K562 (cell line): Measurements from ENCODE around the gene SRBD1. TPM values are rescaled to one million over a fixed set of nuclear protein-coding genes. Genes with fewer than 3 reads are reported as not detected.

ENCODE experiments used
- CBX3 ChIP-seq, 2 experiments: IDR thresholded peaks; 1 replicate in 1 of 2; 2 replicates in 1 of 2; pipeline ENCODE4 v1.6.1; 2012; ENCODE audit warnings: inconsistent platforms in 2 of 2, low read length in 2 of 2, borderline replicate concordance in 1 of 2, control low read depth in 1 of 2
- EP400 ChIP-seq: fragments of 450-650 bp; IDR thresholded peaks from 2 replicates; pipeline ENCODE4 v1.6.1; 2017; ENCODE audit warnings: antibody characterized with exemption, mild to moderate bottlenecking, moderate library complexity
- FOXM1 ChIP-seq, 2 experiments: fragments of 450-650 bp in 1 of 2; sonication (generic) in 1 of 2; formaldehyde crosslinking in 1 of 2; IDR thresholded peaks; 2 replicates each; pipeline versions ENCODE4 v1.6.1 to v1.9.0; 2017 to 2022; ENCODE audit warnings: low read depth in 2 of 2, mild to moderate bottlenecking in 2 of 2, missing genetic modification reagents in 1 of 2, moderate library complexity in 1 of 2
- HDAC2 ChIP-seq: fragments of 450-650 bp; IDR thresholded peaks from 2 replicates; pipeline ENCODE4 v1.6.1; 2016; ENCODE audit warnings: mild to moderate bottlenecking
- HEY1 ChIP-seq: fragments of 250-450 bp; sonication (Bioruptor Pico); IDR thresholded peaks from 2 replicates; pipeline ENCODE4 v1.5.0; 2020; ENCODE audit warnings: mild to moderate bottlenecking, moderate library complexity, borderline replicate concordance
- MTA1 ChIP-seq: fragments of 450-650 bp; IDR thresholded peaks from 2 replicates; pipeline ENCODE4 v1.6.1; 2017; ENCODE audit warnings: borderline replicate concordance
- NR1H2 ChIP-seq: sonication (generic); formaldehyde crosslinking; IDR thresholded peaks from 2 replicates; pipeline ENCODE4 v1.4.0; 2020; ENCODE audit warnings: mild to moderate bottlenecking, missing genetic modification reagents
- PRDM10 ChIP-seq: fragments of 450-650 bp; IDR thresholded peaks from 2 replicates; pipeline ENCODE4 v1.6.1; 2018; ENCODE audit not compliant: partially characterized antibody
- PTBP1 ChIP-seq: fragments of 200-400 bp; formaldehyde crosslinking; IDR thresholded peaks from 2 replicates; pipeline ENCODE4 v1.6.1; 2017; ENCODE audit warnings: low read depth, low read length
- TAF1 ChIP-seq: IDR thresholded peaks from 2 replicates; pipeline ENCODE4 v1.6.1; 2011; ENCODE audit warnings: mild to moderate bottlenecking, low read length, moderate library complexity; ENCODE audit not compliant: insufficient read depth, control insufficient read depth, severe bottlenecking; ENCODE audit errors: extremely low read depth
- ZNF436 ChIP-seq: fragments of 250-450, 450-650 bp; sonication (Bioruptor Pico); formaldehyde crosslinking; IDR thresholded peaks from 2 replicates; pipeline ENCODE4 v1.7.0; 2020; ENCODE audit warnings: mild to moderate bottlenecking
- ZNF785 ChIP-seq: fragments of 250-450 bp; sonication (Bioruptor Pico); IDR thresholded peaks from 2 replicates; pipeline ENCODE4 v1.4.0; 2020; ENCODE audit warnings: mild to moderate bottlenecking
- polyA plus RNA-seq, 8 experiments: library from polyadenylated mRNA; depleted of rRNA in 4 of 8; stranded (reverse) in 5 of 8; unstranded in 3 of 8; fragments of >200 nt; fragmentation: Nextera tagmentation in 2 of 8; fragmentation: Illumina TruSeq in 1 of 8; extraction: Ambion mirVana in 2 of 8; extraction: Trizol in 1 of 8; gene quantifications; 2 replicates each; pipeline versions ENCODE4 v1.2.1 to v1.2.3, GENCODE V29; 2011 to 2014; ENCODE audit warnings: inconsistent platforms in 1 of 8, missing spikeins in 1 of 8
- total RNA-seq, 7 experiments: library from RNA; depleted of rRNA in 6 of 7; stranded (reverse); fragments of >200 nt in 6 of 7; fragmentation: Illumina TruSeq in 2 of 7; extraction: Trizol in 2 of 7; gene quantifications; 2 replicates each; pipeline versions ENCODE4 v1.2.1 to v1.2.3, GENCODE V29; 2011 to 2021; ENCODE audit warnings: low replicate concordance in 1 of 7
- TF ChIP-seq, protein P1 (sequence below): sonication (generic); formaldehyde crosslinking; IDR thresholded peaks from 2 replicates; pipeline ENCODE4 v1.8.0; 2022; ENCODE audit warnings: mild to moderate bottlenecking, missing genetic modification reagents
- TF ChIP-seq, protein P2 (sequence below): fragments of 150-350 bp; IDR thresholded peaks from 2 replicates; pipeline ENCODE4 v1.6.1; 2014; ENCODE audit warnings: low read depth, mild to moderate bottlenecking, low read length, borderline replicate concordance

The SRBD1 gene
- total and polyA plus RNA-seq, 9 of the 15 experiments (the other 6 are each of a cell fraction or from before 2014, with no cell fraction given) = 6.9 to 23.2 (median 14.7) TPM

DNA sequence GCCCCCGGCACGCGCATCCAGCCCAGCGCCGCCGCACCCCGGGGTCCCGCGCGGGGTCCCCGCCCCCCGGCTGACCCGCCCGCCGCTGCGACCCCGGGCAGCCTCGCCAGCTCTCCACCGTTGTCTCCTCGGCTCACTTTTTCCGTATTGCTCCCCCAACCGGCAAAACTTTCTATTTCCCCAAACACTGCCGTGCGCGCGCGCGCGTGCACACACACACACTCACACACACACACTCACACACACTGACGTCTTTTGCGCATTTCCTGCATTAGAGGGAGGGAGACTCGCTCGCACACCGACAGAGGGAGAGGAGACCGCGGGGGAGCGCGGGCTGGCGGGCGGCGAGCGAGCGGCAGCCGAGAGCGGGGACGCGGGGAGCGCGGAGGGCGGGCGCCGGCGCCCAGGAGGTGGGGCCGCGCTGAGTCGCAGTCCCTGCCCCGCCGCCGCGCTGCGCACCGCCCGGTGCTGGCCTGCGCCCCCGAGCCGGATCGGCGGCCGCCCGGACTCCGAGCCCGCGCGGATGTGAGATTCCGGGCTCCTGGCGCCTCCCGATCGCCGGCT, 39.9 kb upstream of the SRBD1 start (continued):
- TF ChIP-seq, protein P1, sequence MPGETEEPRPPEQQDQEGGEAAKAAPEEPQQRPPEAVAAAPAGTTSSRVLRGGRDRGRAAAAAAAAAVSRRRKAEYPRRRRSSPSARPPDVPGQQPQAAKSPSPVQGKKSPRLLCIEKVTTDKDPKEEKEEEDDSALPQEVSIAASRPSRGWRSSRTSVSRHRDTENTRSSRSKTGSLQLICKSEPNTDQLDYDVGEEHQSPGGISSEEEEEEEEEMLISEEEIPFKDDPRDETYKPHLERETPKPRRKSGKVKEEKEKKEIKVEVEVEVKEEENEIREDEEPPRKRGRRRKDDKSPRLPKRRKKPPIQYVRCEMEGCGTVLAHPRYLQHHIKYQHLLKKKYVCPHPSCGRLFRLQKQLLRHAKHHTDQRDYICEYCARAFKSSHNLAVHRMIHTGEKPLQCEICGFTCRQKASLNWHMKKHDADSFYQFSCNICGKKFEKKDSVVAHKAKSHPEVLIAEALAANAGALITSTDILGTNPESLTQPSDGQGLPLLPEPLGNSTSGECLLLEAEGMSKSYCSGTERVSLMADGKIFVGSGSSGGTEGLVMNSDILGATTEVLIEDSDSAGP = no peak
- no peak for TF ChIP-seq HEY1 (CRISPR knock-in tag)
- TF ChIP-seq PRDM10 = no peak
- no peak for TF ChIP-seq CBX3 (IDR thresholded peaks at IDR 0.05; ENCODE audit: borderline replicate concordance in 1 of 2, low read length in 2 of 2)
- TF ChIP-seq NR1H2 (CRISPR knock-in tag) = no peak
- TF ChIP-seq, protein P2, sequence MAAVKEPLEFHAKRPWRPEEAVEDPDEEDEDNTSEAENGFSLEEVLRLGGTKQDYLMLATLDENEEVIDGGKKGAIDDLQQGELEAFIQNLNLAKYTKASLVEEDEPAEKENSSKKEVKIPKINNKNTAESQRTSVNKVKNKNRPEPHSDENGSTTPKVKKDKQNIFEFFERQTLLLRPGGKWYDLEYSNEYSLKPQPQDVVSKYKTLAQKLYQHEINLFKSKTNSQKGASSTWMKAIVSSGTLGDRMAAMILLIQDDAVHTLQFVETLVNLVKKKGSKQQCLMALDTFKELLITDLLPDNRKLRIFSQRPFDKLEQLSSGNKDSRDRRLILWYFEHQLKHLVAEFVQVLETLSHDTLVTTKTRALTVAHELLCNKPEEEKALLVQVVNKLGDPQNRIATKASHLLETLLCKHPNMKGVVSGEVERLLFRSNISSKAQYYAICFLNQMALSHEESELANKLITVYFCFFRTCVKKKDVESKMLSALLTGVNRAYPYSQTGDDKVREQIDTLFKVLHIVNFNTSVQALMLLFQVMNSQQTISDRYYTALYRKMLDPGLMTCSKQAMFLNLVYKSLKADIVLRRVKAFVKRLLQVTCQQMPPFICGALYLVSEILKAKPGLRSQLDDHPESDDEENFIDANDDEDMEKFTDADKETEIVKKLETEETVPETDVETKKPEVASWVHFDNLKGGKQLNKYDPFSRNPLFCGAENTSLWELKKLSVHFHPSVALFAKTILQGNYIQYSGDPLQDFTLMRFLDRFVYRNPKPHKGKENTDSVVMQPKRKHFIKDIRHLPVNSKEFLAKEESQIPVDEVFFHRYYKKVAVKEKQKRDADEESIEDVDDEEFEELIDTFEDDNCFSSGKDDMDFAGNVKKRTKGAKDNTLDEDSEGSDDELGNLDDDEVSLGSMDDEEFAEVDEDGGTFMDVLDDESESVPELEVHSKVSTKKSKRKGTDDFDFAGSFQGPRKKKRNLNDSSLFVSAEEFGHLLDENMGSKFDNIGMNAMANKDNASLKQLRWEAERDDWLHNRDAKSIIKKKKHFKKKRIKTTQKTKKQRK = no peak
- no peak for TF ChIP-seq ZNF785 (CRISPR knock-in tag)
- no peak for TF ChIP-seq EP400
- TF ChIP-seq MTA1 = peak; percentile 50; the same call in 1 of the 2 replicates
- no peak for TF ChIP-seq FOXM1 (IDR thresholded peaks at IDR 0.05; ENCODE audit: low read depth)
- no peak for TF ChIP-seq FOXM1 (CRISPR knock-in tag; IDR thresholded peaks at IDR 0.05; ENCODE audit: low read depth)
- peak; percentile 46 for TF ChIP-seq TAF1
- no peak for TF ChIP-seq ZNF436
- TF ChIP-seq PTBP1 = no peak
- no peak for TF ChIP-seq HDAC2
